AG04449 (cell line): ENCODE data around the gene SP7.

Experiments used
- CTCF ChIA-PET: fragments of 350-600 bp; formaldehyde crosslinking; extraction: SDS; loops from one replicate; lab custom pipeline; 2021; ENCODE audit warnings: antibody characterized with exemption; lab: Yijun Ruan, JAX
- POLR2A ChIA-PET: fragments of 400-600, 350-600 bp; formaldehyde crosslinking; extraction: SDS; loops from one replicate; lab custom pipeline; 2020; ENCODE audit warnings: antibody characterized with exemption, inconsistent platforms; lab: Yijun Ruan, JAX
- DNase-seq: peaks from one replicate; pipeline ENCODE4 v3.0.0-alpha.2; 2010; ENCODE audit warnings: low read depth, low spot score
- H3K4me3 ChIP-seq: 2 replicates; pipeline ENCODE4 v1.5.1; 2011; ENCODE audit warnings: low read depth, mild to moderate bottlenecking, control low read depth, low read length
- TF ChIP-seq, protein P1 (sequence below): IDR thresholded peaks from one replicate; pipeline ENCODE4 v1.5.1; 2011; ENCODE audit warnings: mild to moderate bottlenecking, moderate library complexity, low read length, control low read depth, inconsistent platforms; ENCODE audit not compliant: insufficient read depth; ENCODE audit errors: missing control alignments

The SP7 gene

GRCh38 chr12:53292426-53292825, 43.7 kb downstream of the SP7 start:
- DNase-seq = no peak
- CTCF ChIA-PET = interaction anchor here (0.8 to 22.9 kb wide), 5 partner anchors 26 to 227 kb away, joined by 3 to 659 read pairs (median 10); partner anchors contain the start of genes AAAS and ITGB7
- TF ChIP-seq, protein P1, sequence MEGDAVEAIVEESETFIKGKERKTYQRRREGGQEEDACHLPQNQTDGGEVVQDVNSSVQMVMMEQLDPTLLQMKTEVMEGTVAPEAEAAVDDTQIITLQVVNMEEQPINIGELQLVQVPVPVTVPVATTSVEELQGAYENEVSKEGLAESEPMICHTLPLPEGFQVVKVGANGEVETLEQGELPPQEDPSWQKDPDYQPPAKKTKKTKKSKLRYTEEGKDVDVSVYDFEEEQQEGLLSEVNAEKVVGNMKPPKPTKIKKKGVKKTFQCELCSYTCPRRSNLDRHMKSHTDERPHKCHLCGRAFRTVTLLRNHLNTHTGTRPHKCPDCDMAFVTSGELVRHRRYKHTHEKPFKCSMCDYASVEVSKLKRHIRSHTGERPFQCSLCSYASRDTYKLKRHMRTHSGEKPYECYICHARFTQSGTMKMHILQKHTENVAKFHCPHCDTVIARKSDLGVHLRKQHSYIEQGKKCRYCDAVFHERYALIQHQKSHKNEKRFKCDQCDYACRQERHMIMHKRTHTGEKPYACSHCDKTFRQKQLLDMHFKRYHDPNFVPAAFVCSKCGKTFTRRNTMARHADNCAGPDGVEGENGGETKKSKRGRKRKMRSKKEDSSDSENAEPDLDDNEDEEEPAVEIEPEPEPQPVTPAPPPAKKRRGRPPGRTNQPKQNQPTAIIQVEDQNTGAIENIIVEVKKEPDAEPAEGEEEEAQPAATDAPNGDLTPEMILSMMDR = no peak

DNA sequence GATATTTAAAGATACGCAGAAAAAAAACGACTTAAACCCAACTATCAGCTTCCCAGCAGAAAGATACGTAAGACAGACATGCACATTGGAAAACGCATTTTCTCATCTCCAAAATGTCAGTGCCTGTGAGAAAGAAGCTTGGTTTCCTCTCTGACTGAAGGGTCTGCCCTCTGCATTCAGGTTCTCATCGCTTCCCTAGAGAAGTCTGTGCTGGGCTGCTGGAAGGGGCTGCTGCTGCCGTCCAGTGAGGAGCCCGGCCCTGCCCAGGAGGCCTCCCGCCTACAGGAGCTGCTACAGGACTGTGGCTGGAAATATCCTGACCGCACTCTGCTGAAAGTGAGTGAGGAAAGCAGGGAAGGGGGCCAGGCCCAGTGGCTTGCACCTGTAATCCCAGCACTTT, 45.5 kb downstream of the SP7 start:
- no peak overlapping the region for H3K4me3 ChIP-seq
- TF ChIP-seq, protein P1 = no peak
- POLR2A ChIA-PET = interaction anchor here (0.7 kb wide), 1 partner anchor 65 kb away, joined by 3 read pairs; no protein-coding TSS in a partner anchor
- CTCF ChIA-PET = interaction anchor here (0.8 to 22.9 kb wide), 9 partner anchors 9 to 225 kb away, joined by 3 to 659 read pairs (median 46); partner anchors contain the start of genes AAAS, ESPL1, ITGB7 and MYG1
- no peak for DNase-seq

More at GRCh38 chr12:53292426-53292825, 43.7 kb downstream of the SP7 start:
- POLR2A ChIA-PET = no interaction called here
- H3K4me3 ChIP-seq = no peak overlapping the region

- no peak for DNase-seq
- TF ChIP-seq, protein P1 = no peak
- no peak overlapping the region for H3K4me3 ChIP-seq
- ChIA-PET POLR2A (interaction anchor here (1.7 kb wide), 1 partner anchor 71 kb away, joined by 4 read pairs; no protein-coding TSS in a partner anchor), CTCF (interaction anchor here (0.8 to 22.9 kb wide), 8 partner anchors 8 to 224 kb away, joined by 3 to 659 read pairs (median 50); partner anchors contain the start of genes AAAS, ESPL1, ITGB7 and MYG1)
These were observed 46.3 kb downstream of the SP7 start for GRCh38 chr12:53289891-53290290.

- TF ChIP-seq, protein P1 = no peak
- H3K4me3 ChIP-seq = no peak overlapping the region
- DNase-seq = no peak
- POLR2A ChIA-PET = interaction anchor here (1.7 kb wide), 1 partner anchor 69 kb away, joined by 4 read pairs; no protein-coding TSS in a partner anchor
- CTCF ChIA-PET = interaction anchor here (0.8 to 22.9 kb wide), 16 partner anchors 9 to 217 kb away, joined by 3 to 659 read pairs (median 5); partner anchors contain the start of genes AAAS, ESPL1, ITGB7 and MYG1
These were observed 47.8 kb downstream of the SP7 start for GRCh38 chr12:53288322-53288721.

DNA sequence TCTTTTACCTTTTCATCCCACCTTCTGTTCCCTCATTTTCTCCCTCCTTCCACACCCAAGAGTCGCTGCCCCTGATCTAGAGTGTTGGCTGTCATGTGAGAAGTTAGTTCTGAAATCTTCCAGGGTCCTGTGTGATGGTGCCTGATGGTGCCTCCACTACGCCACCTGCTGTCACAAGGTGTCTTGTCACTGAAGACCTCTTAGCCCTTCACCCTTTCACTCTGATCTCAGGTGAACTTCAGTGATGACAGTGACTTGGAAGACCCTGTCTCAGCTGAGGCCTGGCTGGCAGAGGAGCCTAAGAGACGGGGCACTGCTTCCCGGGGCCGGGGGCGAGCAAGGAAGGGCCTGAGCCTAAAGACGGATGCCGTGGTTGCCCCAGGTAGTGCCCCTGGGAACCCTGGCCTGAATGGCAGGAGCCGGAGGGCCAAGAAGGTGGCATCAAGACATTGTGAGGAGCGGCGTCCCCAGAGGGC, 48.4 kb downstream of the SP7 start:
- no peak overlapping the region for H3K4me3 ChIP-seq
- TF ChIP-seq, protein P1 = peak; percentile 71
- POLR2A ChIA-PET = no interaction called here
- no peak for DNase-seq
- CTCF ChIA-PET = interaction anchor here (0.8 to 22.9 kb wide), 17 partner anchors 9 to 217 kb away, joined by 3 to 659 read pairs (median 5); partner anchors contain the start of genes AAAS, ESPL1, ITGB7 and MYG1

DNA sequence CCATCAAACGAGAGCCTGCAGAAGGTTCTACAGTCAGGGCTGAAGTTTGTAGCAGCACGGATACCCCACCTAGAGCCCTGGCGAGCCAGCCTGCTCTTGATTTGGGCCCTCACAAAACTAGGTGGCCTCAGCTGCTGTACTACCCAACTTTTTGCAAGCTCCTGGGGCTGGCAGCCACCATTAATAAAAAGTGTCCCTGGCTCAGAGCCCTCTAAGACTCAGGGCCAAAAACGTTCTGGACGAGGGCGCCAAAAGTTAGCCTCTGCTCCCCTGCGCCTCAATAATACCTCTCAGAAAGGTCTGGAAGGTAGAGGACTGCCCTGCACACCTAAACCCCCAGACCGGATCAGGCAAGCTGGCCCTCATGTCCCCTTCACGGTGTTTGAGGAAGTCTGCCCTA, 49.7 kb downstream of the SP7 start:
- TF ChIP-seq, protein P1 = no peak
- ChIA-PET CTCF (interaction anchor here (1.6 to 22.9 kb wide), 8 partner anchors 9 to 127 kb away, joined by 5 to 659 read pairs (median 38); partner anchors contain the start of genes AAAS, ESPL1 and ITGB7), POLR2A (interaction anchor here (0.6 to 0.7 kb wide), 2 partner anchors 10 to 33 kb away, joined by 3 to 6 read pairs; no protein-coding TSS in a partner anchor)
- no peak overlapping the region for H3K4me3 ChIP-seq
- no peak for DNase-seq
